Hematopoietic multipotent progenitor cell (in vitro differentiated cells): ENCODE results near the gene RALA. TPM values are rescaled to one million over a fixed set of nuclear protein-coding genes. Genes with fewer than 3 reads are reported as not detected.

Experiments
- DNase-seq, 3 donors: peaks; one replicate each; pipeline ENCODE4 v3.0.0-alpha.2; 2011 to 2015; ENCODE audit warnings: low read depth in 2 of 3, low spot score in 2 of 3
- total RNA-seq: library from RNA; depleted of rRNA; stranded (reverse); fragments of >200 nt; gene quantifications from one replicate; pipeline ENCODE4 v1.2.3, GENCODE V29; 2012

Gene RALA
- total RNA-seq = 8.3 TPM

DNA sequence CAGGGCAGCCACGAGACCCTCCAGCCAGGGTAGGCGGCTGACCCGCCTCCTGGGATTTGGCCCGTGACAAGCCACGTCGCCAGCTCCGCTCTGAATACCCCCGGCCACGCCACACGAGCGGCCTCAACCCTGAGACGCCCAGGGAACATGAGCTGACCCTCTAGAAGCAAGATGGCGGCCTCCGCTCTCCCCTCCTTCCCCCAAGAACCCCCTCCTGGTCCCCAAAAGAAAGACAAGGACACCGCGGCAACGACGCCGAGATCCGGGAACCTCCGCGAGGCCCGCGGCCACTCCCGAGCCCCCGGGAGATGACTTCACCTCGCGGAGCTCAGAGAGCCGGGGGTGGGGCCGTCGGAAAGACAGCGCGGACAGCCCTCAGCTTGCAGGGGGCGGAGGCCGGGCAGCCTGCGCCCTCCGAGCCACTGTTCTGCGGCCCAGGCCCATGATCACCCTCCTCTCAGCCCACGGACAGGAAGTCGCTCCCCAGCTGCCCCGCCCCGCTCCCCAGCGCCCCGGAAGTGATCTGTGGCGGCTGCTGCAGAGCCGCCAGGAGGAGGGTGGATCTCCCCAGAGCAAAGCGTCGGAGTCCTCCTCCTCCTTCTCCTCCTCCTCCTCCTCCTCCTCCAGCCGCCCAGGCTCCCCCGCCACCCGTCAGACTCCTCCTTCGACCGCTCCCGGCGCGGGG is at the start of gene RALA:
Gene RALA (plus strand): TSS at position 526 of the 685 bp plus-strand sequence. CDS start 63,096 bp downstream, outside the sequence.
- DNase-seq = peak; percentile 69 to 81 (median 77)

DNA sequence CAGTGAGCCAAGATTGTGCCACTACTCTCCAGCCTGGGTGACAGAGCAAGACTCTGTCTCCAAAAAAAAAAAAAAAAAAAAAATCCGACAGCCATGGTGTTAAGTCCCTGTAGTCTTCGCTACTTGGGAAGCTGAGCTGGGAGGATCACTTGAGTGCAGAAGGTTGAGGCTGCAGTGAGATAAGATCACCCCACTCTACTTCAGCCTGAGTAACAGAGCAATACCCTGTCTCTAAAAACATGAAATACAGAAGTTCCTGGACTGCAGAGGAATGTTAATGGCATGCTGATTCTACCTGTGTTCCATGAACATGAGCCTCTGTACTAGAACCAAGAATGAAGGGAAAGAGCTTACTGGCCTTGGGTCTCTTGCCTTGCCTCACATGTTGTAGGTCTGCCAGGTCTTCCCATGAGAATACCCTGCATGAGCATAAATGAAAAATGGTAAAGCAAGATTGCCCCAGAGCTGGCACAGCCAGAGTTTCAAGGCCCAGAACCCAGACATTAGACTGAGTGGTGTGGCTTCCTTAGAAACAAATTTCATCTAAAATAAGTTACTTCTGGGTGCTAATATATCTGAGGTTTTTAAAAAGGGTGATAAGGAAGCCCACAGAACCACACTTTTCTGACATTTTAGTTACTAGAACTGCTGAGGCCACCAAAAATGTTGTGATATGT is 48.6 kb upstream of the RALA start:
- DNase-seq = no peak

DNA sequence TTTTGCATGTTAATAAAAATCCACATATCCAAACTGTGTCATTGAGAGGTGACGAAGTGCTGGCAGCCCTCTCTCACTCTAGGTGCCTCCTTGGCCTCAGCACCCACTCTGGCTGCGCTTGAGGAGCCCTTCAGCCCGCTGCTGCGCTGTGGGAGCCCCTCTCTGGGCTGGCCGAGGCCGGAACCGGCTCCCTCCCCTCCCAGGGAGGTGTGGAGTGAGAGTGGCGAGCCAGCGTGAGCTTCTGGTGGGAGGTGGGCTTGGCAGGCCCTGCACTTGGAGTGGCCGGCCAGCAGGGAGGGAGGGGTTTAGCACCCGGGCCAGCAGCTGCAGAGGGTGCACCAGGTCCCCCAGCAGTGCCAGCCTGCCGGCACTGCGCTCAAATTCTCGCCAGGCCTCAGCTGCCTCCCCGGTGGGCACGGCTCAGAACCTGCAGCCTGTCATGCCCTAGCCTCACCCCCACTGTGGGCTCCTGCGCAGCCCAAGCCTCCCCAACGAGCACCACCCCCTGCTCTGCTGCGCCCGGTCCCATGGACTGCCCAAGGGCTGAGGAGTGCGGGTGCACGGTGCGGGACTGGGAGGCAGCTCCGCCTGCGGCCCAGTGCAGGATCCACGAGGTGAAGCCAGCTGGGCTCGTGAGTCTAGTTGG is 46.0 kb upstream of the RALA start:
- DNase-seq = no peak

GRCh38 chr7:39580149-39580874 is 43.1 kb upstream of the RALA start:
- DNase-seq = peak; percentile 70 to 92 (median 87)

DNA sequence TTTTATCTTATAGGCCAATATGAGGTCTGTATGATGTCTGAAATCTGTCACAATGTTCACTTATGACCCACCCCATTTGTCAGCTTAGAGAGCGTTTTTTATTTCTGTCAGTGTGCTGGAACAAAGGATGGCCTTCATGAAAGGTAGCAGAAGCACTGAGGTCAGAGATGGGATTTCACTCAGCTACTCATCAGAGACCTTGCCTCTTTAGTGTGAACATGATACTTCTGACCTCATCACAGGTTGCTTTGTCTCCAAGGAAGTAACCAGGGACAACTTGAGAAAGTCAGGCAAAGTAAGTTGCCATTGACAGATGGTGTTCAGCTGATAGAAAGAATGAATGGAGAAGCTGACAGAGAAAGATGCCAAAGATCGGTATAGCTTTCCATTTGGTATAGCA is 40.8 kb upstream of the RALA start:
- no peak for DNase-seq

DNA sequence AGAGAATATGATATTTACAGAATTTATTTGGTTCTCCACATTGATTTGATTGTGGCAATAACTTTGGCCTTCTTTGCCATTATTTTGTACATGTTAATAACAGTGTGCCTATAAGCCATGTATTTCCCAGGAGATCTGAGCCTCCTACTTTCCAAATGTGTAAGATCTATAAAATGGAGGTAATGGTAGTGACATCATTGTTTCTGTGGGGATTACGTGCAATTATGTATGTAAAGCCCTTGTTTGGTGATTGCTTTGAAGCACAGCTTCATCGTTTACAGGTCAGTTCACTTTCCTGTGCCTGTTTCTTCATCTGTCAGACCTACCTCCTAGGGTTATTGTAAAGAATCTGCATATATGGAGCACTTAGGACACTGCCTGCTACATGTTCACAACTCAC is 39.8 kb upstream of the RALA start:
- DNase-seq = no peak

DNA sequence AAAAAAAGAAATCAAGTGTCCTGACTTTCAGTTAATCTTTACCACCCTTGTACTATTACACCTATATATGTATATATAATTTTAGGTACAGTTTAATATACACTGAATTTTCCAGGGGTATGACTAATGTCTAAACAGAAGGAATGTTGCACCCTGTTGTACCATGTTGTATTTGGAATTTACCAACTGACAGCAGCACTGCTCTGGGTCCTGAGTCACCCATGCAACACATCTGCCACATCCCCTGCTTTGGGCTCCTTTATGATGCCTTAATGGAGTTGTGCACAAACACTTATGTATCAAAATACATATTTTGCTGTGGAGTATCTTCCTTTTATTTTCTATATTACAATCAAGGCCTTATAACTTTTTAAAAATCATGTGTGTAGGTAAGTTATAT is 36.0 kb upstream of the RALA start:
- DNase-seq = no peak

DNA sequence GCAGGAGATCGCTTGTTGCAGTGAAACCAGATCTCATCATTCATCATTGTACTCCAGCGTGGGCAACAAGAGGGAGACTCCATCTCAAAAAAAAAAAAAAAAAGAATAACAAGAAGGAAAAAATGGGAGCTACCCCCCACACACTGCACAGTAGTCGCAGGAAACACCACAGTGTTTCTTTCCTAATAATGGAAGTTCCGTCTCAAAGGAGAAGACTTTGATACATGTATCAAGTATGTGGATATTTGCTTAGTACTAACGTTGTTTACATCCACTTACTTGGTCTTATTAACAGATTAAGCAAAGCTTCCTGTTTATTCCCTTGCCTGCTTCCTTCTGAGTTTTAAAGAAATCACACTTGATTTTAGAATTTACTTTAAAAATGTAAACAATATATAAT is 35.0 kb upstream of the RALA start:
- DNase-seq = no peak

DNA sequence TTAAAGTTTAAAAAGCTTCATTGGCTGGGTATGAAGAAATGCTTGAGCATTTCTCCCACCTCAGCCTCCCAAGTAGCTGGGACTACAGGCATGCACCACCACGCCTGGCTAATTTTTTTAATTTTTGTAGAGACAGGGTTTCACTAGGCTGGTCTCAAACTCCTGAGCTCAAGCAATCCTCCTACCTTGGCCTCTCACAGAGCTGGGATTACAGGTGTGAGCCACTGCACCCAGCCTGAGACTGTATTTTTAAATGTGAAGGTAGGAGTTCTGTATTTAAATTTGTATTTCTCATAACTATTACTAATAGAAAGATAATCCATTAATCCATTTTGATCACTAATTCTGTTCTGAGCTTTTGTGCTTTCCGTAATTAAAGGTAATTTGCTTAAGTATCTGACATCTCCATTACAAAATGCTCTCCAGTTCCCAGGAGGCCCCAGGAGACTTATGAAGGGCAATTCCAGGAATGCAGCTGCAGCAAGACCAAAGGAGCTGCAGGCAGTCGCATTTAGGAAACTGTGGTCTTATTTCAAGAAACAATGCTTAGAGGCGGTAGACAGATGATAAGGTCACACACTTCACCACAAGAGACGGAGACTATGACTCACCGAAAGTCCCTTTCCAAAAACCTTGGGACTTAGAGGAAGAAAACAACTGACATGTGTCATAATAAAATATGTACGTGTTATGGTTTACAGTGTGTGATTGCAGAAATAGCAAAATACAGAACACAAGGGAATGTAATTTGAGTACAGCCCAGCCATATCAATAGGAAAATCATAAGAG is 33.9 kb upstream of the RALA start:
- DNase-seq = peak in 2 of 3 donors; percentile 95 to 98

GRCh38 chr7:39592586-39592985 is 30.8 kb upstream of the RALA start:
- DNase-seq = peak in 2 of 3 donors; percentile 49 to 67

GRCh38 chr7:39594988-39595620 is 28.3 kb upstream of the RALA start:
- no peak for DNase-seq

DNA sequence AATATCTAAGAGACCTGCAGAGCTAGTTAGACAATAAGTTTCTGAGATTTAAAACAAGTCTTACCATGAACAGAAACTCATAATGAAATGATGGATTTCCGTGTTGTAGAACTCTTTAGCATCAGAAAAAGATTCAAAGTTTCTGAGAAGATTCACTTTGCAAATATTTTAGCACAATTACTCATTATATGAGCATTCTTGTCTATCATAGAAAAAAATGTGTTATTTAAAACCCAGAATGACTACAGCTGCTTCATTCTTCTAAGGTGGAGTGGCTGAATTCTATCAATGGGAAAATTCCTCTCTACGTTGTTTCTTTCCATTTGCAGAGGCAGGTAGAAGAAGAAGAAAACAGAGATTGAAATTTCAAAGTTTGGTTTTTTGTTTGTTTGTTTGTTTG is 21.0 kb upstream of the RALA start:
- no peak for DNase-seq

GRCh38 chr7:39603924-39604323 is 19.4 kb upstream of the RALA start:
- peak in 1 of 3 donors; percentile 32 for DNase-seq

GRCh38 chr7:39605087-39605486 is 18.3 kb upstream of the RALA start:
- no peak for DNase-seq

DNA sequence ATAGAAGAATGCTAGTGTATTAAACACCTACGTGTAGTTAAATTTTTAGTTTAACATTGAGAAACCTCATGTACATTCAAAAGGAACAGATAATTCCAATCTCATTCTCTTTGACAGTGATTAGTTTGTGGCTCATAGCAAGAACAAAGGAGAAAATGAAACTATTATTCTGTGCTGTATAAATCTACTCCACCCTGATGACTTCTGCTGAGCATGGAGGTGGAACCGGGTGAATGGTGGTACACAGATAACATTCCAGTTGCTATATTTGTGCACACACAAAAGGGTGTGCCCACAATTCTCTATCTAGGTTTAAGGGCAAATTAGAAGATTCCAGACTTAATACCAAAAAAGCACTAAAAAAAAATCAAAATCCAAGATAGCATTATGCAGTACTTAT is 17.0 kb upstream of the RALA start:
- DNase-seq = no peak

- DNase-seq = no peak
These were observed 16.4 kb upstream of the RALA start for GRCh38 chr7:39606941-39607340.

DNA sequence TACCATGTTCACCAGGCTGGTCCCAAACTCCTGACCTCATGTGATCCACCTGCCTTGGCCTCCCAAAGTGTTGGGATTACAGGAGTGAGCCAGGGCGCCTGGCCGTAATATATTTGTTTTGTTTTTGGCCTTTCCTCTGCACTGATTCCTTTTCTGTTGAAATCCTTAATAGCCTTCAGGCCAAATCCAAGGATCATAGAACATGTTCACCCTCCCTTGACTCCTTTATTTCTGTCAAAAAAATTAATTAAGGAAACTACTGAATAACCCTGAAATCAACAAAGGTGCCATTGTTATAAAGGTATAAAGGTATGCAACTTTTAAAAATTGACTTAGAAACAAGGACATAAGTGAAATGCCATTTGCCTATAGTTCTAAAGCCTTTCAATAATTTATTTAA is 15.5 kb upstream of the RALA start:
- DNase-seq = no peak

DNA sequence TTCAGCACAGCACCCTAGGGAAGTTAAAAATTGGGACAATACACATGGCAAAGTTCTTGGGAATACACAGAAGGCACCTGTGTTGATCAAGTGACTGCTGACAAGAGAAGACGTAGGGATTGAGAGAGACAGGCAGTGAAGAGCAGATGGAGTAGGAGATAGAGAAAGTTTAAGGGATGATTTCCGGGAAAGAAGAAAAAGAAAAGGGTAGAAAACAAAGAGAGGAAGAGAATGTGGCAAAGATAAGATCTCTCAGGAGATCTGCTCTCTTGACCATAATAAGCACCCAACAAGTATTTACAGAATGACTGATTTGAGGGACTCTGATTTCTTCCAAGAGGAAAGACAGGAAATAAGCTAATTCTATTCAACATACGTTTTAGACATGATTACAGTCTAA is 15.1 kb upstream of the RALA start:
- no peak for DNase-seq

GRCh38 chr7:39609113-39609934 is 14.0 kb upstream of the RALA start:
- DNase-seq = peak in 2 of 3 donors; percentile 50 to 63
